OCI-M1 (cell line): ENCODE results near the gene PTPRN2.
"Not testable (repeated sequence)": the region's sequence is repeated elsewhere in the genome, so short reads cannot be mapped to it uniquely, and the experiment has no call there.

Experiments used
- DNase-seq: peaks from one replicate; lab custom pipeline; 2025; lab: John Stamatoyannopoulos, UW

Gene PTPRN2

GRCh38 chr7:157682064-157682945 is 905.3 kb downstream of the PTPRN2 start:
- DNase-seq, result no peak

DNA sequence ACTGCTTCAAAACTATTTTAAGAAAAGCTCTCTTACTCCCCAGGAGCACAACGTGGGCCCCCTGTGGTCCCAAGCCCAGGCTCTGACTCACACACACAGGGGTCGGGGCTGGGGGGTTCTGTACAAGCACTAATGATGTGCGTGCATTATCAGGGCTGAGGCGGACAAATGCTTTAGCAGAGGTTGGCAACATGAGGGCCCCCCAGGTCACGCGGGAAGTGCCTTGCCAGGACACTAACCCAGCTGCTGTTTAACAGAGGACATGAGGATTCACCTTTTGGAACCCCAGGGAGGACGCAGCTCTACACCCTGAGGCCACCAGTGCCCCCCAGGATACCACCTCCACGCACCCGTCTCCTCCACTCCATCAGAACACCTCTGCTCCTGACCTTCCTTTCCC is 908.0 kb downstream of the PTPRN2 start:
- no peak for DNase-seq

GRCh38 chr7:157678501-157678900 is 909.1 kb downstream of the PTPRN2 start:
- no peak for DNase-seq

DNA sequence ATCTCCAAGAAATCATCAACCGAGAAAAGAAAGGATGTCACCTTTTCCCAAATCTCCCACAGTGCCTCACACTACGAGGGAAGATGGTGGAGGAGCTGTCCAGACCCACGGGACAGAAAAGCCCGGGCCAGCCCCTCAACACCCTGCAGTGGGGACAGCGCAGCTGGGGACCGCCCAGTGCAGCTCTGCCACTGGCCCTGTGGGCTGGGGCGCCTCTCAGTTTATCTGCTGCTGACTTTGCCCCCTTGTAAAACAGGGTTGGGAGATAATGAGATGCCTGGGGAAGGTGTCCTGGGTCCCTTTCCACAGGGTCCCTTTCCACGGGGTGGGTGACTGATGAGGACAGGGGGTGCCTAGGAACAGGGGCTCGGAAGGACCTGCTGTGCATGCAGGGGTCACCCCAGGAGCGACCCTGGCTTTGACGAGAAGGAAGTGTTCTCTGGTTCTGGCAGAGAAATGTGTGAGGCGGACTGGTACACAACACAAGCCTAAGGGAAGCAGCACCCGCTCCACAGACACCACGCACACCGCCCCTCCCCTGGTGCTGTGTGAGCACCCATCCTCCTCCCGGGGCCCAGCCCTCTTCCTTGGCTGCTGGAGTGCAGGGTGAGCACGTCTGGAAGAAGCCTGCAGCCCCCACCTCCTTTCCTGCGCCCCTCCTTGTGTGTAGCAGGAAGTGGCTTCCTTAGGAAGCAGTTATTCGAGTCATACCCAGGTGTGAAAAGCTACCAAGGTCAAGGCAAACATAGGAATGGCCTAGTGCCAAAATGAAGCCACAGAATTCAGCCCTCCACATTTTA is 911.0 kb downstream of the PTPRN2 start:
- DNase-seq, result no peak

DNA sequence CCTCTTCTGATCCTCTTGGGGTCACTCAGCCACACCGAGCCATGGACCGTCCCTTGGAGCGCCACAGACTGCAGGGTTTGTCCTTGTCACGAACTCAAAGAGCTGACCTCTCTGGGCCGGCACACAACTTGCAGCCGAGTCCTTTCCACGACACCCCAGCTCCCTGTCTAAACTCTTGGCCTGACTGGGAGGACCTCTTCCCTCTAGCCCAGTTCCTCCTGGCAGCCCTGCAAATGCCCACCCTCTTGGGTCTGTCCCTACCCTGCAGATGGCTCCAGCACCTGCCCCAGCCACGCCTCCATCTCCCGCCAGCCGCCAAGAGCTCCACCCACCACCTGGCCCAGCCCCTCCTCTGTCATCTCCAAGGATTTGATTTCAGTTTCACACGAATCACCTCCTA is 911.6 kb downstream of the PTPRN2 start:
- DNase-seq, result no peak

- no peak for DNase-seq
These were observed 912.1 kb downstream of the PTPRN2 start for GRCh38 chr7:157675427-157675927.

GRCh38 chr7:157674715-157675426 is 912.8 kb downstream of the PTPRN2 start:
- DNase-seq, result no peak

DNA sequence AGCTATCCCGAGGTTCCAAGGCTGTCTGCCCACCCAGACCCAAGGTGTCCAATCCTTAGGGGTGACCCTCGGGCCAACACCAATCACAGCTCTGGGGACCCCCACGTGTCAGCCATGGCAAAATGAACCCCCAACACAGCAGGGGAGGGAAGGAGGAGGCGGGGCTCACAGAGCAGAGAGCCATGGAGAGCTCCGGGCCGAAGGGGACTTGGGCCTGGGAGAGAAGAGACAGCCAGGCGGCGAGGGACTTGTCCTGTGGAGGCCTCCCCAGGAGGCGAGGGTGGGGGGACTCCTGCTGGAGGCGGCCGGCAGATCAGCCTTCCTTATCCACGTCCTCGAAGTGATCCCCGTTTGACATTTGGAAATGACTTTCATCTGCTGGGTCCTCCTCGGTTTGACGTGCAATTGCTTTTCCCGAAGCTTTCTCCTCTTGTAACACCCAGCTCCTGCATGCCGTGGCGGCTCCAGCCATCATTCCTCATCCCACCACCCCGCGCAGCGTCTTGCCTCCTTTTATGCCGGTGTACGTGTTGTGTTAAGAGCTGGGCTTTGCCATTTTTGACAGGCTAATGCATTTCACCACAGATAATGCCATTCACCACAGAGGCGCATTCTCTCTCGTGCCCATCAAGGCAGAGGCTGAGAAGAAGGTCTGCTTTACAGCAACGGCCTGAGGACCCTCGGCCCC is 913.5 kb downstream of the PTPRN2 start:
- no peak for DNase-seq

GRCh38 chr7:157673573-157673972 is 914.0 kb downstream of the PTPRN2 start:
- no peak for DNase-seq

GRCh38 chr7:157671358-157672255 is 916.0 kb downstream of the PTPRN2 start:
- no peak for DNase-seq

GRCh38 chr7:157670490-157671357 is 916.9 kb downstream of the PTPRN2 start:
- no peak for DNase-seq

GRCh38 chr7:157669768-157670351 is 917.8 kb downstream of the PTPRN2 start:
- no peak for DNase-seq

- no peak for DNase-seq
These were observed 918.5 kb downstream of the PTPRN2 start for GRCh38 chr7:157668884-157669767.

GRCh38 chr7:157668221-157668883 is 919.3 kb downstream of the PTPRN2 start:
- DNase-seq, result no peak

GRCh38 chr7:157667731-157668130 is 919.9 kb downstream of the PTPRN2 start:
- no peak for DNase-seq

DNA sequence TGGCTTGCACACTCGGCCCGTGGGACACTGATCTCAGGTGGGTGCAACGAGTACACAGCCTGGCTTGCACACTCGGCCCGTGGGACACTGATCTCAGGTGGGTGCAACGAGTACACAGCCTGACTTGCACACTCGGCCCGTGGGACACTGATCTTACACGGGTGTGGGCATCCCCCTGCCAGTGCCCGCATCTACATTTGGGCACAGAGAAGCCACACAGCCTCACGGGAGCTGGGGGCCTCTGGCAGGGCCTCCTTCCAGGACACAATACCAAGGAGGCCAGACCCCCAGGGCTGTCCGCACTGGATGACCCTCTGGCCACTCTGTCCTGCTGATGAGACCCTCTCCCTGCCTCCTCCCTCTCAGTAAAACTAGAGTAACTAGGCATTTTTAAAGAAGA is 920.4 kb downstream of the PTPRN2 start:
- no peak for DNase-seq

GRCh38 chr7:157666530-157667040 is 921.0 kb downstream of the PTPRN2 start:
- no peak for DNase-seq

DNA sequence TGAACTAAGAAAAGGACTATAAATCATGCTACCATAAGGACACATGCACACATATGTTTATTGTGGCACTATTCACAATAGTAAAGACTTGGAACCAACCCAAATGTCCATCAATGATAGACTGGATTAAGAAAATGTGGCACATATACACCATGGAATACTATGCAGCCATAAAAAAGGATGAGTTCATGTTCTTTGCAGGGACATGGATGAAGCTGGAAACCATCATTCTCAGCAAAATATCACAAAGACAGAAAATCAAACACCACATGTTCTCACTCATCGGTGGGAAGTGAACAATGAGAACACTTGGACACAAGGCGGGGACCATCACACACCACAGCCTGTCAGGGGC is 922.0 kb downstream of the PTPRN2 start:
- not testable (repeated sequence) for DNase-seq
